Mammary epithelial cell (primary cell): ENCODE measurements around the gene DYNLT2.

Source experiments
- CTCF ChIP-seq, 2 donors: IDR thresholded peaks in 1 of 2; conservative IDR thresholded peaks in 1 of 2; 2 replicates each; pipeline ENCODE4 v1.5.1; 2011 to 2012; ENCODE audit warnings: inconsistent platforms in 2 of 2, low read length in 2 of 2, mild to moderate bottlenecking in 2 of 2, control low read depth in 1 of 2, low read depth in 1 of 2; ENCODE audit not compliant: insufficient read depth in 1 of 2; ENCODE audit errors: extremely low read depth in 1 of 2
- EZH2 ChIP-seq: IDR thresholded peaks from 2 replicates; pipeline ENCODE4 v1.6.1; 2012; ENCODE audit warnings: low read length, inconsistent platforms, borderline replicate concordance

- TF ChIP-seq CTCF (conservative IDR thresholded peaks at IDR 0.05 in 1 of 2, IDR thresholded peaks at IDR 0.05 in 1 of 2; ENCODE audit: extremely low read depth in 1 of 2, insufficient read depth in 1 of 2, low read depth in 1 of 2, low read length in 2 of 2), result no peak
- no peak for TF ChIP-seq EZH2
These were observed 6.0 kb downstream of the DYNLT2 start for GRCh38 chr6:169745405-169745804.
